ENCODE data around the gene MRM1. TPM values are rescaled to one million over a fixed set of nuclear protein-coding genes. Genes with fewer than 3 reads are reported as not detected.

The MRM1 gene
- total and polyA plus RNA-seq, 9 of the 15 experiments (the other 6 are each of a cell fraction or from before 2014, with no cell fraction given), result 0.61 to 28.4 (median 21.5) TPM

GRCh38 chr17:36608794-36609497 lies 7.6 kb downstream of the MRM1 start (continued):
- TF ChIP-seq XRCC4 (IDR thresholded peaks at IDR 0.05; ENCODE audit: extremely low read depth, insufficient read depth, insufficient read length) (no peak), ELK1 (CRISPR knock-in tag; IDR thresholded peaks at IDR 0.05) (no peak), ZMIZ1 (IDR thresholded peaks at IDR 0.05; ENCODE audit: low read depth in 2 of 2, low read length in 2 of 2) (peak in 1 of 2 experiments; percentile 12; a peak in 1 of 4 replicates), JUNB (CRISPR knock-in tag; conservative IDR thresholded peaks at IDR 0.05) (no peak), ZBTB33 (CRISPR knock-in tag; IDR thresholded peaks at IDR 0.05) (peak; percentile 93), CGGBP1 (CRISPR knock-in tag; IDR thresholded peaks at IDR 0.05) (no peak), ZNF740 (CRISPR knock-in tag; IDR thresholded peaks at IDR 0.05) (0 out of 2 replicates have a peak, but pooled peaks have one; percentile 9), ZNF740 (tag; IDR thresholded peaks at IDR 0.05) (no peak), TSHZ1 (CRISPR knock-in tag; IDR thresholded peaks at IDR 0.05) (no peak), ZBTB34 (CRISPR knock-in tag; IDR thresholded peaks at IDR 0.05) (no peak), YY1 (IDR thresholded peaks at IDR 0.05; ENCODE audit: borderline replicate concordance in 1 of 3, control insufficient read depth in 1 of 3, extremely low read depth in 1 of 3, insufficient read depth in 3 of 3, insufficient read length in 1 of 3, insufficient replicate concordance in 2 of 3, low read depth in 1 of 3, low read length in 2 of 3) (peak in 1 of 3 experiments; percentile 0)
